ENCODE measurements around the gene DHRS12. TPM values are rescaled to one million over a fixed set of nuclear protein-coding genes. Genes with fewer than 3 reads are reported as not detected.
A peak's percentile ranks its signal among the peaks of the same experiment; 100 is the strongest.

Gene DHRS12
- total and polyA plus RNA-seq, 8 donors, result 4.2 to 27.2 (median 14.1) TPM; not detected in 1

GRCh38 chr13:51793570-51794271, 10.2 kb downstream of the DHRS12 start:
- 64 to 85% (median 74%) methylated on average over 6 of the region's 6 CpGs for WGBS, 5 donors
- Histone ChIP-seq H3K4me3 (no peak overlapping the region), H3K36me3 (peaks cover 5 to 21% (median 16%) of the 10 kb centered on the region in 4 donors), H3K9me3 (no peaks in the 10 kb centered on the region), H3K27ac (peak overlapping the region in 3 of 5 donors; percentile 3 to 46 (median 7)), H3K27me3 (no peaks in the 10 kb centered on the region), H3K4me1 (peaks cover 0 to 11% (median 0%) of the 10 kb centered on the region in 4 donors)
- TF ChIP-seq EP300 (IDR thresholded peaks at IDR 0.05) (no peak), POLR2AphosphoS5 (IDR thresholded peaks at IDR 0.05) (no peak), POLR2A (IDR thresholded peaks at IDR 0.05) (no peak), CTCF (IDR thresholded peaks at IDR 0.05) (no peak)
- intact Hi-C loops (cut with DNase I; ENCODE audit: low total_unique reads), result loop anchor here (10.0 kb wide), 1 partner anchor 349 kb away; no protein-coding TSS in a partner anchor
- DNase-seq, result no peak

GRCh38 chr13:51786425-51787265, 17.3 kb downstream of the DHRS12 start:
- no peaks in the 10 kb centered on the region for H3K9me3 ChIP-seq
- TF ChIP-seq EP300 (IDR thresholded peaks at IDR 0.05) (no peak), CTCF (IDR thresholded peaks at IDR 0.05) (no peak)
- peaks cover 0 to 3% (median 0%) of the 10 kb centered on the region in 4 donors for H3K36me3 ChIP-seq
- H3K4me1 ChIP-seq, result peaks cover 5 to 33% (median 18%) of the 10 kb centered on the region in 4 donors
- 58 to 72% (median 68%) methylated on average over 10 of the region's 10 CpGs for WGBS, 5 donors
- H3K4me3 ChIP-seq, result peak overlapping the region in 1 of 4 donors; percentile 9
- DNase-seq, result no peak
- H3K27me3 ChIP-seq, result no peaks in the 10 kb centered on the region
- H3K27ac ChIP-seq, result peak overlapping the region in 4 of 5 donors; percentile 29 to 80 (median 35)
- intact Hi-C loops (cut with DNase I; ENCODE audit: low total_unique reads), result no loop called here

DNA sequence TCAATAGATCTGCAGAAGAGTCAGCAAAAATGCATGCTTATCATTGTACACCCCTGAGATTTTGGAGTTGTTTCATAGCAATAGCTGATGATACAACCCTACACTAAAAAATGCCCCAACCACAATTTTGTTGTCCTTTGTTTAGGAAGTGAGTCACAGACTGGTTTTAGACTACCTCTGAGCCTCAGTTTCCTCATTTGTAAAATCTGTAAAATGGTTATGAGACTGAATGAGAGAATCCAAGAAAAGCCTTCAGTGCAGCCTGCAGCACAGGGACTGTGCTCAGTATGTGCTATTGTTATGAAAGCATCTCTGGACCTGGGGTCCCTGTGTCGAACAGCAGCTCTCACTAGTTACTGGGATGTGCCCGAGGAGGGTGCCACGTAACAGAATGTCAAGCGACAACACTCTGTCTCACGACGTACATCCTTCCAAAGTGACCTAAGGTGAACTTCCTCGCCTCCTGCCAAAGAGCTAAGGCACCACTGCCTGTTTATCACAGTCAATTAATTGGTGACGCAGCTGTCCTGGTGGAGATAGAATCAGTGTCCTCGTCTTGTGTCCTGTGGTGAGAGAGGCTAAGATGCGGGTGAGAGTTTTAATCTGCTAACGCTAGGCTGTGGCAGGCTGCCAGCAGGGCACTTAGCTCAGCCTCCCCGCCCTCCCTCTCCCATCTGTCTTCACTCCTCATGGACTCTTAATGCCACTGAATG, 18.1 kb downstream of the DHRS12 start:
- TF ChIP-seq EP300 (IDR thresholded peaks at IDR 0.05) (no peak), POLR2AphosphoS5 (IDR thresholded peaks at IDR 0.05) (peak in 1 of 3 donors; percentile 27), POLR2A (IDR thresholded peaks at IDR 0.05) (no peak), CTCF (IDR thresholded peaks at IDR 0.05) (no peak)
- H3K36me3 ChIP-seq, result peaks cover 0 to 3% (median 0%) of the 10 kb centered on the region in 4 donors
- peak overlapping the region in 1 of 4 donors; percentile 9 for H3K4me3 ChIP-seq
- H3K27ac ChIP-seq, result peak overlapping the region in 4 of 5 donors; percentile 29 to 80 (median 35)
- H3K9me3 ChIP-seq, result no peaks in the 10 kb centered on the region
- H3K27me3 ChIP-seq, result no peaks in the 10 kb centered on the region
- H3K4me1 ChIP-seq, result peaks cover 5 to 40% (median 18%) of the 10 kb centered on the region in 4 donors
- intact Hi-C loops (cut with DNase I; ENCODE audit: low total_unique reads), result no loop called here
- peak; percentile 51 to 88 for DNase-seq
- WGBS, 5 donors, result 30 to 45% (median 44%) methylated on average over 12 of the region's 12 CpGs

GRCh38 chr13:51784097-51784496, 19.9 kb downstream of the DHRS12 start:
- TF ChIP-seq POLR2AphosphoS5 (IDR thresholded peaks at IDR 0.05), result no peak
- TF ChIP-seq POLR2A (IDR thresholded peaks at IDR 0.05), result no peak
- TF ChIP-seq EP300 (IDR thresholded peaks at IDR 0.05), result no peak
- no peak for TF ChIP-seq CTCF (IDR thresholded peaks at IDR 0.05)
- 82 to 100% (median 96%) methylated on average over 1 of the region's 1 CpG for WGBS, 5 donors
- H3K4me3 ChIP-seq, result no peak overlapping the region
- intact Hi-C loops (cut with DNase I; ENCODE audit: low total_unique reads), result no loop called here
- H3K27ac ChIP-seq, result no peak overlapping the region
- peaks cover 5 to 40% (median 18%) of the 10 kb centered on the region in 4 donors for H3K4me1 ChIP-seq
- H3K9me3 ChIP-seq, result no peaks in the 10 kb centered on the region
- peaks cover 0 to under 1% (median 0%) of the 10 kb centered on the region in 4 donors for H3K36me3 ChIP-seq
- H3K27me3 ChIP-seq, result no peaks in the 10 kb centered on the region
- DNase-seq, result no peak
